Mucosa of rectum (tissue), 2 donors: Measurements from ENCODE around the gene PFDN6.
"Not testable (repeated sequence)": the region's sequence is repeated elsewhere in the genome, so short reads cannot be mapped to it uniquely, and the experiment has no call there.

Experiments used
- H3K27ac ChIP-seq, 2 donors: one replicate each; pipeline ENCODE4 v1.7.0; 2013; ENCODE audit warnings: inconsistent platforms in 2 of 2, low read depth in 2 of 2, low read length in 2 of 2
- H3K27me3 ChIP-seq, 2 donors: one replicate each; pipeline ENCODE4 v1.7.0; 2013; ENCODE audit warnings: low read length in 2 of 2; ENCODE audit not compliant: control insufficient read depth in 2 of 2, insufficient read depth in 2 of 2
- H3K36me3 ChIP-seq, 2 donors: one replicate each; pipeline ENCODE4 v1.7.0; 2013; ENCODE audit warnings: low read length in 2 of 2; ENCODE audit not compliant: control insufficient read depth in 2 of 2, insufficient read depth in 2 of 2
- H3K4me1 ChIP-seq, 2 donors: one replicate each; pipeline ENCODE4 v1.7.0; 2013; ENCODE audit warnings: low read length in 2 of 2, mild to moderate bottlenecking in 1 of 2; ENCODE audit not compliant: control insufficient read depth in 2 of 2, insufficient read depth in 2 of 2
- H3K4me3 ChIP-seq, 2 donors: one replicate each; pipeline ENCODE4 v1.7.0; 2013; ENCODE audit warnings: low read length in 2 of 2
- H3K9ac ChIP-seq, 2 donors: one replicate each; pipeline ENCODE4 v1.7.0; 2013; ENCODE audit warnings: low read length in 2 of 2, low read depth in 1 of 2, mild to moderate bottlenecking in 1 of 2
- H3K9me3 ChIP-seq, 2 donors: one replicate each; pipeline ENCODE4 v1.7.0; 2013; ENCODE audit warnings: low read length in 2 of 2; ENCODE audit not compliant: control insufficient read depth in 2 of 2
- donor health status: healthy.
- donor health status: Normal muscosa, but diverticular disease.

PFDN6 gene

GRCh38 chr6:33280539-33280938 lies 8.9 kb upstream of the PFDN6 start:
- Histone ChIP-seq H3K36me3 (peaks cover 46 to 50% of the 10 kb centered on the region in 2 donors), H3K9me3 (no peaks in the 10 kb centered on the region), H3K27me3 (no peaks in the 10 kb centered on the region), H3K9ac (no peak overlapping the region), H3K4me1 (peaks cover 23% of the 10 kb centered on the region in 2 donors), H3K27ac (no peak overlapping the region), H3K4me3 (no peak overlapping the region)

GRCh38 chr6:33285214-33285613 lies 4.2 kb upstream of the PFDN6 start:
- not testable (repeated sequence) for H3K27ac ChIP-seq, H3K9ac ChIP-seq, H3K27me3 ChIP-seq, H3K4me3 ChIP-seq, H3K9me3 ChIP-seq
- Histone ChIP-seq H3K4me1 (peaks cover 14 to 15% of the 10 kb centered on the region in 2 donors), H3K36me3 (peaks cover 37 to 42% of the 10 kb centered on the region in 2 donors)

- Histone ChIP-seq H3K9ac (no peak overlapping the region), H3K36me3 (peaks cover 36 to 37% of the 10 kb centered on the region in 2 donors), H3K4me3 (peak overlapping the region in 1 of 2 donors; percentile 99), H3K4me1 (peaks cover 18 to 19% of the 10 kb centered on the region in 2 donors), H3K27ac (no peak overlapping the region), H3K27me3 (no peaks in the 10 kb centered on the region), H3K9me3 (no peaks in the 10 kb centered on the region)
Observed at GRCh38 chr6:33286946-33287914, 2.2 kb upstream of the PFDN6 start.

GRCh38 chr6:33288141-33288920 lies 1.1 kb upstream of the PFDN6 start:
- peak overlapping the region; percentile 66 to 90 for H3K9ac ChIP-seq
- H3K27ac ChIP-seq: peak overlapping the region; percentile 50 to 82
- peaks cover 35 to 36% of the 10 kb centered on the region in 2 donors for H3K36me3 ChIP-seq

GRCh38 chr6:33289784-33290315 lies 449 bp downstream of the PFDN6 start:
- peak overlapping the region; percentile 66 to 90 for H3K9ac ChIP-seq
- H3K27me3 ChIP-seq: no peaks in the 10 kb centered on the region
- H3K9me3 ChIP-seq: no peaks in the 10 kb centered on the region
- H3K4me3 ChIP-seq: peak overlapping the region; percentile 85 to 99
- peaks cover 28 to 42% of the 10 kb centered on the region in 2 donors for H3K36me3 ChIP-seq
- peaks cover 18 to 19% of the 10 kb centered on the region in 2 donors for H3K4me1 ChIP-seq
- peak overlapping the region; percentile 50 to 82 for H3K27ac ChIP-seq

More at GRCh38 chr6:33288141-33288920, 1.1 kb upstream of the PFDN6 start:
- H3K9me3 ChIP-seq: no peaks in the 10 kb centered on the region
- peaks cover 18 to 19% of the 10 kb centered on the region in 2 donors for H3K4me1 ChIP-seq
- H3K27me3 ChIP-seq: no peaks in the 10 kb centered on the region
- peak overlapping the region; percentile 85 to 99 for H3K4me3 ChIP-seq

- H3K4me1 ChIP-seq: peaks cover 18 to 19% of the 10 kb centered on the region in 2 donors
- peak overlapping the region in 1 of 2 donors; percentile 66 for H3K9ac ChIP-seq
- H3K36me3 ChIP-seq: peaks cover 26 to 41% of the 10 kb centered on the region in 2 donors
- H3K27me3 ChIP-seq: no peaks in the 10 kb centered on the region
- no peaks in the 10 kb centered on the region for H3K9me3 ChIP-seq
- H3K4me3 ChIP-seq: peak overlapping the region; percentile 85 to 99
- no peak overlapping the region for H3K27ac ChIP-seq
Observed at GRCh38 chr6:33290459-33290858, 1.1 kb downstream of the PFDN6 start.

GRCh38 chr6:33292996-33293682 lies 3.7 kb downstream of the PFDN6 start:
- peaks cover 14 to 22% of the 10 kb centered on the region in 2 donors for H3K36me3 ChIP-seq
- H3K27ac ChIP-seq: no peak overlapping the region
- H3K4me1 ChIP-seq: peaks cover 23 to 24% of the 10 kb centered on the region in 2 donors
- no peaks in the 10 kb centered on the region for H3K27me3 ChIP-seq
- H3K9me3 ChIP-seq: no peaks in the 10 kb centered on the region
- no peak overlapping the region for H3K4me3 ChIP-seq
- no peak overlapping the region for H3K9ac ChIP-seq

GRCh38 chr6:33294086-33294823 lies 4.9 kb downstream of the PFDN6 start:
- Histone ChIP-seq H3K4me1 (peaks cover 20 to 21% of the 10 kb centered on the region in 2 donors), H3K27me3 (no peaks in the 10 kb centered on the region), H3K4me3 (no peak overlapping the region), H3K9me3 (no peaks in the 10 kb centered on the region), H3K9ac (no peak overlapping the region), H3K36me3 (peaks cover 14 to 22% of the 10 kb centered on the region in 2 donors), H3K27ac (no peak overlapping the region)
